ENCODE results near the gene GMPR2.

GRCh38 chr14:24190416-24190815 is 42.3 kb upstream of the GMPR2 start:
- TF ChIP-seq CTCF (IDR thresholded peaks at IDR 0.05; ENCODE audit: poor library complexity) = no peak
- TF ChIP-seq EZH2 (IDR thresholded peaks at IDR 0.05; ENCODE audit: borderline replicate concordance) = no peak

All from hepatocyte (in vitro differentiated cells).